Panc1 (cell line): ENCODE results near the gene SNRK. TPM values are rescaled to one million over a fixed set of nuclear protein-coding genes. Genes with fewer than 3 reads are reported as not detected.
A peak's percentile ranks its signal among the peaks of the same experiment; 100 is the strongest.

ENCODE experiments used
- ATAC-seq: fragments of 200-7000 bp; cut with Tn5 transposase; 2 replicates; pipeline ENCODE4 v1.9.1; 2020; ENCODE audit warnings: mild to moderate bottlenecking, moderate library complexity
- BruUV-seq: library from RNA; stranded (reverse); fragments of 400-500 nt; replicated peaks from 2 replicates; lab custom pipeline; 2021; lab: Mats Ljungman, UMichigan
- CTCF ChIA-PET: fragments of 300-600 bp; sonication (Branson Sonifier 250); formaldehyde crosslinking; loops from one replicate; lab custom pipeline; 2022; ENCODE audit warnings: antibody characterized with exemption; lab: Charles Lee
- POLR2A ChIA-PET: fragments of 300-600 bp; sonication (Branson Sonifier 250); formaldehyde crosslinking; loops from one replicate; lab custom pipeline; 2022; ENCODE audit warnings: antibody characterized with exemption; lab: Charles Lee
- DNase-seq: peaks from one replicate; pipeline ENCODE4 v3.0.0-alpha.2; 2010; ENCODE audit warnings: low read depth, low spot score
- H3K27ac ChIP-seq: 2 replicates; pipeline ENCODE4 v1.5.1; 2011; ENCODE audit warnings: mild to moderate bottlenecking, low read length, inconsistent platforms
- H3K27me3 ChIP-seq: fragments of 200-500 bp; sonication (Bioruptor generic); 2 replicates; pipeline ENCODE4 v1.6.0; 2014; ENCODE audit warnings: low read length, inconsistent platforms; ENCODE audit not compliant: control insufficient read depth, insufficient read depth
- H3K36me3 ChIP-seq: fragments of 200-500 bp; sonication (Bioruptor generic); 2 replicates; pipeline ENCODE4 v1.5.1; 2014; ENCODE audit warnings: inconsistent platforms, mild to moderate bottlenecking, low read length, moderate library complexity; ENCODE audit not compliant: control insufficient read depth, insufficient read depth
- H3K4me1 ChIP-seq: 2 replicates; pipeline ENCODE4 v1.5.1; 2011; ENCODE audit warnings: inconsistent platforms, mild to moderate bottlenecking, low read length, moderate library complexity; ENCODE audit not compliant: control insufficient read depth, insufficient read depth
- H3K4me3 ChIP-seq, 2 experiments: 2 replicates each; pipeline ENCODE4 v1.5.1; 2011 to 2012; ENCODE audit warnings: low read depth in 2 of 2, low read length in 2 of 2, mild to moderate bottlenecking in 2 of 2, inconsistent platforms in 1 of 2, moderate library complexity in 1 of 2
- H3K9me3 ChIP-seq: fragments of 200-500 bp; sonication (Bioruptor generic); 2 replicates; pipeline ENCODE4 v1.5.1; 2014; ENCODE audit warnings: low read depth, mild to moderate bottlenecking, inconsistent platforms, low read length, moderate library complexity; ENCODE audit not compliant: control insufficient read depth, insufficient read depth
- POLR2AphosphoS5 ChIP-seq: IDR thresholded peaks from 2 replicates; pipeline ENCODE4 v1.6.1; 2012; ENCODE audit warnings: mild to moderate bottlenecking, low read depth, low read length, moderate library complexity
- SIN3A ChIP-seq: IDR thresholded peaks from 2 replicates; pipeline ENCODE4 v1.6.1; 2012; ENCODE audit warnings: low read depth, mild to moderate bottlenecking, low read length, moderate library complexity, borderline replicate concordance; ENCODE audit not compliant: insufficient read depth
- TCF7L2 ChIP-seq: IDR thresholded peaks from 2 replicates; pipeline ENCODE4 v1.6.1; 2011; ENCODE audit warnings: mild to moderate bottlenecking, low read depth, low read length, inconsistent platforms
- in situ Hi-C: cut with HindIII; loops from 2 replicates; pipeline ENCODE4 v1.10.0; 2016; ENCODE audit warnings: low sequenced_read_pairs, low pct_unique_long_range_greater_than_20kb
- intact Hi-C: fragments of 100-400 bp; cut with micrococcal nuclease; formaldehyde crosslinking; loops from one replicate; pipeline ENCODE4 v1.10.0; 2022; ENCODE audit not compliant: unreplicated experiment
- total RNA-seq: library from RNA; stranded (reverse); gene quantifications from one replicate; pipeline ENCODE4 v1.2.1, GENCODE V29; 2021; ENCODE audit not compliant: unreplicated experiment
- TF ChIP-seq, protein P1 (sequence below), 2 experiments: IDR thresholded peaks; 2 replicates each; pipeline ENCODE4 v1.6.1; 2011 to 2012; ENCODE audit warnings: low read depth in 2 of 2, control low read depth in 1 of 2, low read length in 1 of 2, mild to moderate bottlenecking in 1 of 2, moderate library complexity in 1 of 2; ENCODE audit not compliant: insufficient read depth in 1 of 2
- TF ChIP-seq, protein P2 (sequence below): fragments of 450-650 bp; IDR thresholded peaks from 2 replicates; pipeline ENCODE4 v1.5.1; 2017; ENCODE audit warnings: mild to moderate bottlenecking

The SNRK gene
- total RNA-seq, 1 experiment from 2014 or later = 11.0 TPM

DNA sequence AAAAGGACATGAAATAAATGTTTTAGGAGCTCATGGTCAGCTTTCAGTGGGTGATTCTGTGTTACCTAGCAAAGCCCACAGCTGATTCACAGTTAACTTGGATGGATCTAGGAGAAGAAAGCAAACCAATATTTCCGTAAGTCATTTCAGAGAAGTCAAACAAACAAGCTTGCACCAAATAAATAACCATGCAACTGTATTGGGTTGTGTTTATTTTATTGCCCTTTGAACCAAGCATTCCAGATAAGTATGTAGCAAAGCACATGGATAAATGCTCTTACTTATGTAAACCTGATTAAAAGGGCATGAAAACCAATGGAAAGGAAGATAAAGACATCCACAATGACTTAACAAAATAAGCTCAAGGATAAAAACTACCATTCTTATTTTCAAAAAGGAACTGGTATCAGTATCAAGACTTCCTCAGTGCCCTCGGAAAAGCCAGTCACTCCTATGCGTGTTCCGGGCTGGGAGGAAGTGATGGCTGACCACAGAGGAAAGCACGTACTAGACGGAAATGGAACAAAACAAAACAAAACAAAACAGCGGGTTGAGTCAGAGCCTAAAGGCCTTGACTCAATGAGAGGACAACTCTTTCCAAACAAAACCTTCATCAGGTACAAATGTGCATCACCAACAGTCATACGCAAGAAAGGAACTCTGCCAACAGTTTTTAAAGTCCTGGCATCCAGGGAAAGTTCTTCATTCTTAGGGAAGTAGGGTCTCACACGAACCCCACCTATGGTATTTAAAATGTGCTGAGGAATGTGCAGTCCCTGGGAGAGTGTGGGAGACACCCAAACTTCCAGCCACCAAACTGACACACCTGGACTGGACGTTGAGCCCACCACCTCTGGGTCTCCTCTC, 103.3 kb downstream of the SNRK start:
- Histone ChIP-seq H3K36me3 (no peaks in the 10 kb centered on the region), H3K4me1 (no peaks in the 10 kb centered on the region), H3K27me3 (no peaks in the 10 kb centered on the region), H3K4me3 (no peak overlapping the region), H3K9me3 (no peaks in the 10 kb centered on the region), H3K27ac (no peak overlapping the region)
- ChIA-PET POLR2A (no interaction called here), CTCF (no interaction called here)
- DNase-seq = peak; percentile 54
- in situ Hi-C loops (no loop called here), intact Hi-C loops (no loop called here)
- TF ChIP-seq POLR2AphosphoS5 (no peak), TCF7L2 (no peak), SIN3A (no peak)
- TF ChIP-seq, protein P1, sequence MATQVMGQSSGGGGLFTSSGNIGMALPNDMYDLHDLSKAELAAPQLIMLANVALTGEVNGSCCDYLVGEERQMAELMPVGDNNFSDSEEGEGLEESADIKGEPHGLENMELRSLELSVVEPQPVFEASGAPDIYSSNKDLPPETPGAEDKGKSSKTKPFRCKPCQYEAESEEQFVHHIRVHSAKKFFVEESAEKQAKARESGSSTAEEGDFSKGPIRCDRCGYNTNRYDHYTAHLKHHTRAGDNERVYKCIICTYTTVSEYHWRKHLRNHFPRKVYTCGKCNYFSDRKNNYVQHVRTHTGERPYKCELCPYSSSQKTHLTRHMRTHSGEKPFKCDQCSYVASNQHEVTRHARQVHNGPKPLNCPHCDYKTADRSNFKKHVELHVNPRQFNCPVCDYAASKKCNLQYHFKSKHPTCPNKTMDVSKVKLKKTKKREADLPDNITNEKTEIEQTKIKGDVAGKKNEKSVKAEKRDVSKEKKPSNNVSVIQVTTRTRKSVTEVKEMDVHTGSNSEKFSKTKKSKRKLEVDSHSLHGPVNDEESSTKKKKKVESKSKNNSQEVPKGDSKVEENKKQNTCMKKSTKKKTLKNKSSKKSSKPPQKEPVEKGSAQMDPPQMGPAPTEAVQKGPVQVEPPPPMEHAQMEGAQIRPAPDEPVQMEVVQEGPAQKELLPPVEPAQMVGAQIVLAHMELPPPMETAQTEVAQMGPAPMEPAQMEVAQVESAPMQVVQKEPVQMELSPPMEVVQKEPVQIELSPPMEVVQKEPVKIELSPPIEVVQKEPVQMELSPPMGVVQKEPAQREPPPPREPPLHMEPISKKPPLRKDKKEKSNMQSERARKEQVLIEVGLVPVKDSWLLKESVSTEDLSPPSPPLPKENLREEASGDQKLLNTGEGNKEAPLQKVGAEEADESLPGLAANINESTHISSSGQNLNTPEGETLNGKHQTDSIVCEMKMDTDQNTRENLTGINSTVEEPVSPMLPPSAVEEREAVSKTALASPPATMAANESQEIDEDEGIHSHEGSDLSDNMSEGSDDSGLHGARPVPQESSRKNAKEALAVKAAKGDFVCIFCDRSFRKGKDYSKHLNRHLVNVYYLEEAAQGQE (IDR thresholded peaks at IDR 0.05; ENCODE audit: insufficient read depth in 1 of 2, low read depth in 2 of 2, low read length in 1 of 2) = no peak
- TF ChIP-seq, protein P2, sequence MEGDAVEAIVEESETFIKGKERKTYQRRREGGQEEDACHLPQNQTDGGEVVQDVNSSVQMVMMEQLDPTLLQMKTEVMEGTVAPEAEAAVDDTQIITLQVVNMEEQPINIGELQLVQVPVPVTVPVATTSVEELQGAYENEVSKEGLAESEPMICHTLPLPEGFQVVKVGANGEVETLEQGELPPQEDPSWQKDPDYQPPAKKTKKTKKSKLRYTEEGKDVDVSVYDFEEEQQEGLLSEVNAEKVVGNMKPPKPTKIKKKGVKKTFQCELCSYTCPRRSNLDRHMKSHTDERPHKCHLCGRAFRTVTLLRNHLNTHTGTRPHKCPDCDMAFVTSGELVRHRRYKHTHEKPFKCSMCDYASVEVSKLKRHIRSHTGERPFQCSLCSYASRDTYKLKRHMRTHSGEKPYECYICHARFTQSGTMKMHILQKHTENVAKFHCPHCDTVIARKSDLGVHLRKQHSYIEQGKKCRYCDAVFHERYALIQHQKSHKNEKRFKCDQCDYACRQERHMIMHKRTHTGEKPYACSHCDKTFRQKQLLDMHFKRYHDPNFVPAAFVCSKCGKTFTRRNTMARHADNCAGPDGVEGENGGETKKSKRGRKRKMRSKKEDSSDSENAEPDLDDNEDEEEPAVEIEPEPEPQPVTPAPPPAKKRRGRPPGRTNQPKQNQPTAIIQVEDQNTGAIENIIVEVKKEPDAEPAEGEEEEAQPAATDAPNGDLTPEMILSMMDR = no peak
- peak; percentile 84 for ATAC-seq
- BruUV-seq = no TSS peak

DNA sequence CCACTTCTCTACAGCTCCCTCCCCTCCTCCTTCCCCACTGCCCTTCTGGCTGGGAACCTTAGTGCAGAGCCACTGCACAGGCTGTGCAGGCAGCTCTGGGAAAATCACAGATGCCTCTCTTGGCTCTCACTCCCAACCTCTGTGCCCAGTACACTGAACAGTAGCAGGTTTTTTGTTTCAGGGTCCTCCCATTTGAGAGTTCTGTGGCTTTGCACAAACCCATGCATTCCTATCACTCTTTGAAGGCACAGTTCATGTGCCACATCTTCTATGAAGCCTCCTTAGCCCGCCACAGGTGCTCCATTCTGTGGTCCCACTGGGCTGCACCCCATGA, 103.9 kb downstream of the SNRK start:
- intact Hi-C loops (no loop called here), in situ Hi-C loops (no loop called here)
- H3K9me3 ChIP-seq = no peaks in the 10 kb centered on the region
- ATAC-seq = peak; percentile 56; the same call in 1 of the 2 replicates
- no peak overlapping the region for H3K4me3 ChIP-seq
- ChIA-PET CTCF (no interaction called here), POLR2A (no interaction called here)
- no peak for TF ChIP-seq TCF7L2
- no peak for TF ChIP-seq SIN3A
- TF ChIP-seq, protein P1 (IDR thresholded peaks at IDR 0.05; ENCODE audit: insufficient read depth in 1 of 2, low read depth in 2 of 2, low read length in 1 of 2) = no peak
- TF ChIP-seq POLR2AphosphoS5 = no peak
- TF ChIP-seq, protein P2 = no peak
- H3K27ac ChIP-seq = no peak overlapping the region
- BruUV-seq = no TSS peak
- H3K27me3 ChIP-seq = no peaks in the 10 kb centered on the region
- H3K4me1 ChIP-seq = no peaks in the 10 kb centered on the region
- no peaks in the 10 kb centered on the region for H3K36me3 ChIP-seq
- no peak for DNase-seq
